Measurements from ENCODE around the gene IGF1R.

DNA sequence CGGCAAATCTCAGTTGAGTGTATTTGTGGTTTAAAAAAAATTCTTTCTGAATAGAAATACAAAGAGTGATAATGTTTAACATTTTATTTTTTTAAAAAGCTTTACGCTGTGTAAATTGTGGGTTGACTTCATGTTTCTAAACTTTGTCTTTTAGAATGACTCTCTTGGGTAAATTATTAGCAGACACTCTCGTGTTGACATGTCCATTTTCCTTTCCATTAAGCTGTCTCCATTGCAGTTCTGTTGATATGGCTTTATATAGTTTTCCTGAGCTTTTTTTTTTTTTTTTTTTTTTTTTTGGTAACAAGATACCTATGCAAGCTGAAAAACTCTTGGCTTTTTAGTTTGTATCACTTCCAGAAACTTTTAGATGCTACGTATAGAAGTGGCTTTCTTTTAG is 92.6 kb downstream of the IGF1R start:
- TF ChIP-seq, protein P1, sequence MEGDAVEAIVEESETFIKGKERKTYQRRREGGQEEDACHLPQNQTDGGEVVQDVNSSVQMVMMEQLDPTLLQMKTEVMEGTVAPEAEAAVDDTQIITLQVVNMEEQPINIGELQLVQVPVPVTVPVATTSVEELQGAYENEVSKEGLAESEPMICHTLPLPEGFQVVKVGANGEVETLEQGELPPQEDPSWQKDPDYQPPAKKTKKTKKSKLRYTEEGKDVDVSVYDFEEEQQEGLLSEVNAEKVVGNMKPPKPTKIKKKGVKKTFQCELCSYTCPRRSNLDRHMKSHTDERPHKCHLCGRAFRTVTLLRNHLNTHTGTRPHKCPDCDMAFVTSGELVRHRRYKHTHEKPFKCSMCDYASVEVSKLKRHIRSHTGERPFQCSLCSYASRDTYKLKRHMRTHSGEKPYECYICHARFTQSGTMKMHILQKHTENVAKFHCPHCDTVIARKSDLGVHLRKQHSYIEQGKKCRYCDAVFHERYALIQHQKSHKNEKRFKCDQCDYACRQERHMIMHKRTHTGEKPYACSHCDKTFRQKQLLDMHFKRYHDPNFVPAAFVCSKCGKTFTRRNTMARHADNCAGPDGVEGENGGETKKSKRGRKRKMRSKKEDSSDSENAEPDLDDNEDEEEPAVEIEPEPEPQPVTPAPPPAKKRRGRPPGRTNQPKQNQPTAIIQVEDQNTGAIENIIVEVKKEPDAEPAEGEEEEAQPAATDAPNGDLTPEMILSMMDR (IDR thresholded peaks at IDR 0.05), result no peak
- no peak for TF ChIP-seq POLR2A (IDR thresholded peaks at IDR 0.05)
